Retina (tissue), 1 donor: ENCODE data around the gene CLTC.
"Not testable (repeated sequence)": the region's sequence is repeated elsewhere in the genome, so short reads cannot be mapped to it uniquely, and the experiment has no call there.

ENCODE experiments used
- DNase-seq: peaks from one replicate; pipeline ENCODE4 v3.0.0-alpha.2; 2016

The CLTC gene

DNA sequence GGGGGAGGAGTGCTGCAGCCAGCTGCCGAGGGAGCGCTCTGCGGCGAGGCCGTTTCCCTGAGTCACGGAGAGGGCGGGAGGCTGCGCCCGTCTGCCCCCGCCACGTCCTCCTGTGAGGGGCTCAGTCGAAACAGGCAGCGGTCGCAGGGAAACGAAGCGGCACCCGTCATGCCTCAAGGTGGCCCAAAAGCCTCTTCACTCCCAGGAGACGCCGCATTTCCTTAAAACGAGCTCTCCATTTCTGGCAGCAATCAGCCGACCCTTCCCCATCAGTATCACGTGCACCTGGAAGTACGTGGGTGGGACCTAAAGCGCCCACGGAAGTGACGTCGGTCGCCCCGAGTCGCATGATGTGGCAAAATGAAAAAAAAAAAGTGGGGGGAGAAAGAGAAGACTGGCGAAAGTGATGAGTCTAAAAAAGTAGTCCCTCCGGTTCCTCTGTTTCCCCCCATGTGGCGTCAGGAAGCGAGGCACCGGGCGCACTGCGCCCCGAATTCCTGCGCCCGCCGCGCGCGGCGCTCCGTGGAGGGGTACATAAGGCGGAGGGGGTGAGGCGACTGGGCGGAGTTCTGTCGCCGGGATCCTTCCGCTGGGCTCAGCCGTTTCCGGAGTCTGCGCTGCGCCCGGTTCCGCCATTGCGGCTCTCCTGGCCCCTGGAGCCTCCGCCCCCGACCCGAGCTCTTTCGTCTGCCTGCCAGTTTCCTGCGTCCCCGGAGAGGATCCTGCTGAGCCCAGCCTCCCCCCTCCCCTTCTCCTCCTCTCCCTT lies at the start of gene CLTC:
CLTC (plus strand) TSS at position 598 of the 766 bp plus-strand sequence. CDS start 237 bp downstream, outside the sequence.
- peak; percentile 100 for DNase-seq

DNA sequence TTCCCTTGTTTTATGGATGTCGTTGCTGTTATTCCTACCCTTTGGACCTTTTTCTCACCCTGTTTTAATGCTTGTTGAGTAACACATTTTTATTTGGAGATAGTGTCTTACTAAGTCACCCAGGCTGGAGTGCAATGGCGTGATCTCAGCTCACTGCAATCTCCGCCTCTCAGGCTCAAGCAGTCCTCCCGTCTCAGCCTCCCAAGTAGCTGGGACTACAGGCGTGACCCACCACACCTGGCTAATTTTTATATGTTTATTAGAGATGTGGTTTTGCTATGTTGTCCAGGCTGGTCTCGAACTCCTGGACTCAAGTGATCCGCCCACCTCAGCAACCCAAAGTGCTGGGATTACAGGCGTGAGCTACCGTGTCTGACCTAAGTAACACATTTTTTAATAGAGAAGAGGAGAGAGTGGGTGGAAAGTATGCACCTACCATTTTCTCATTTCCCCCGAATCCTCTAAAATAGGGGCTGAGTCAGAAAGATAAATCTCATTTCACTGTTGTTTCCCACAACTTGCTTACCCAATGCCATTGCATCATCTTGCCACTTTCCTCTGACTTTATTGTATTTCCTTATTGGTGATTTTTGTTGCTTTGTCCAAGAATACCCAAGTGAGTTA lies 47.3 kb upstream of the CLTC start:
- DNase-seq: no peak

- not testable (repeated sequence) for DNase-seq
Observed at GRCh38 chr17:59584168-59584567, 35.5 kb upstream of the CLTC start.

DNA sequence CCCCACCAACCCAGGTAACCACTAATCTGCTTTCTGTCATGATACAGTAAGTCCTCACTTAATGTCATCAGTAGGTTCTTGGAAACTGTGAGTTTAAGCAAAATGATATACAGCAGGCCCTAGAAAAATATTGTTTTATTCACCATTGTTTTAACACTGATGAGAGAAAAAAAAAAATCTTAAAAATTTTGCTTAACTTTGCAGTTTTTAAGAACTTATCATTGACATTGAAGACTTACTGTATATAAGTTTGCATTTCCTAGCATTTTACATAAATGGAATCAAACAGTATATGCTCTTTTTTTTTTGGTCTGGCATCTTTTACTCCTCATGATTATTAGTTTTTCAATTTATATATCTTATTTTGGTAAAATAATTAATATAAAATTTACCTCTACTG lies 19.5 kb upstream of the CLTC start:
- no peak for DNase-seq

DNA sequence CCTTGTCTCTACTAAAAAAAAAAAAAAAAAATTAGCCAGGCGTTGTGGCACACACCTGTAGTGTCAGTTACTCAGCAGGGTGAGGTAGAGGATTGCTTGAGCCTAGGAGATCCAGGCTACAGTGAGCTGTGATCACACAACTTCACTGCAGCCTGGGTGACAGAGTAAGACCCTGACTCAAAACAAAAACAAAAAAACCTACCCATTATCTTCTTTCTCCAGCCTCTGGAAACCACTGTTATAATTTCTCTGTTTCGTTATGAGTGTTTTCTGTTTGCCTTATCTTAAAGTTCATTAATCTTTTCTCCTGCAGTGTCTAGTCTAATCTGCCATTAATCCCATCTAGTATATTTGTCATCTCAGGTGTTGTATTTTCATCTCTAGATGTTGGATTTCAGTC lies 18.6 kb upstream of the CLTC start:
- DNase-seq: no peak

DNA sequence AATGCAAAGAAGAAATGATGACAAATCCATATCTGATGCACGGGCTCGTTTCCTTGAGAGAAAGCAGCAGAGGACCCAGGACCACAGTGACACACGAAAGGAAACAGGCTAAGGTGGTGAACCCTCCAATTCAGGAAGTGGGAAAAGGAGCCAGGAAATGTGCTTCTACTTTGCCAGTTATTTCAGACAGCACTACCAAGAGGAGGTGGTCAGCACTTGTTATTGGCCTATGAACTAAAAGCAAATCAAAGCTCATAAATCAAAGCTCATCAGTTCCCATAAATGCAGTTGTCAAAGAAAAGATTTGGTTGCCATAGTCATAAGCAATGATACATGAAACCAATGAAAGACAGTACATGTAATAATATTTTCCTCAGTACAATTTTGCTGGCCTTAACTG lies 12.6 kb upstream of the CLTC start:
- DNase-seq: no peak

- no peak for DNase-seq
Observed at GRCh38 chr17:59607817-59608403, 11.8 kb upstream of the CLTC start.

DNA sequence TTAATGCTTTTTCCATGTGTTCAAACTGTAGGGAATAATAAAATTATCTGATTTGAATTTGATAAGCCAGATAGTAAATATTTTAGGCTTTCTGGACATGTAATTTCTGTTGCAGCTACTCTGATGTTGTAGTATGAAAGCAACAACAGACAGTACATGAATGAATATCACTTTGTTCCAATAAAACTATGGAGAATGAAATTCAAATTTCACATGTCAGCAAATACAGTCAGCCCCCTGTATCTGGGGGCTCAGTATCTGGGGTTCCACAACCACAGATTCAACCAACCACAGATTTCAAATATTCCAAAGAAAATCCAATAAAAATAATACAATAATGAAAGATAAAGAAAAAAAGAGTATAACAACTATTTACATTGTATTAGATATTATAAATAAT lies 8.2 kb upstream of the CLTC start:
- no peak for DNase-seq

DNA sequence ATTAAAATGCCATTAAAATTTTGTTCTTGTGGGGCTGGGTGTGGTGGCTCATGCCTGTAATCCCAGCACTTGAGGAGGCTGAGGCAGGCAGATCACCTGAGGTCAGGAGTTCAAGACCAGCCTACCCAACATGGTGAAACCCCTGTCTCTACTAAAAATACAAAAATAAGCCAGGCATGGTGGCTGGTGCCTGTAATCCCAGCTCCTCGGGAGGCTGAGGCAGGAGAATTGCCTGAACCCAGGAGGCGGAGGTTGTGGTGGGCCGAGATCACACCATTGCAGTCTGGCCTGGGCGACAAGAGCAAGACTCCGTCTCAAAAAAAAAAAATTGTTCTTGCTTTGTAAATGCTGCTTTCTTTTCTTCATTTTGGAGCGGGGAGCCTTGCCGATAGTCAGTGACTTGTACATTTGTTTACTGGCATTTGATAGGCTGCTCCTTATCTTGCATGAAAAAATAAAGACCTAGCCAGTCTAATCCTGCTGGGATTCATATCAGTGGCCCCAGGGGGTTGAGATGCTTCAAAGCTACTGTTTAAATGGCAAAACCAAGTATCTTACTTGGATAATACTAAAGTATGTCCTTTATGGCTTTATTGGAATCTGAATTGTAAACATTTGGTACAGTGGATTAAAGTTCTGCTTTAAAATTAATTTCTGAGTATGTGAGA lies 3.3 kb upstream of the CLTC start:
- DNase-seq: no peak

GRCh38 chr17:59617156-59617732 lies 2.5 kb upstream of the CLTC start:
- DNase-seq: no peak

DNA sequence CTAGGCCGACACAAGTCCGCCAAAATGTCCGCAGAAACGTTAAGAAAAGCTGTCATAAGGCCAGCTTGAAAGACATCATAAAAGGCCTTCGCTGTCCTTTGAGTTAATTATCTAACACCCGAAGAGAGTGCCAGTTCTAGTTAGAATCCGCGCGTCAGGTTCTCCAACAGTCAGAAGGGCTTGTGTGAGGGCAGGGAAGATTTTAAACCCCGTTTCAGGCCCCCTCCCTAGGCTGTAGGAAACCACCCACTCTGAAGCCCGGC lies 729 bp upstream of the CLTC start:
- DNase-seq: no peak

DNA sequence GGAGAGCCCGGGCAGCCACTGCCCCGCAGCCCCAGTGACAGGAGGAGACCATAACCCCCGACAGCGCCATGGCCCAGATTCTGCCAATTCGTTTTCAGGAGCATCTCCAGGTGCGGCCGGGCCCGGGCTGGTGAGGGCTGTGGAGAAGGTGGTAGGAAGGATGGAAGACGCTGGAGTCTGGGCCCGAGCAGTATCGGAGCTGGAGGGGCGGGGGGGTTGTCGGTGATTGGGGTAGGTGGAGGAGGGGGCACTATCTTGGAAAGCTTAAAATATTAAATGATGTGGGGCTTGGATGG lies 317 bp downstream of the CLTC start:
- DNase-seq: no peak

- peak; percentile 15 for DNase-seq
Observed at GRCh38 chr17:59620518-59621259, 994 bp downstream of the CLTC start.

GRCh38 chr17:59621771-59622170 lies 2.1 kb downstream of the CLTC start:
- no peak for DNase-seq

GRCh38 chr17:59623151-59623550 lies 3.5 kb downstream of the CLTC start:
- DNase-seq: no peak

GRCh38 chr17:59626756-59627155 lies 7.1 kb downstream of the CLTC start:
- no peak for DNase-seq

GRCh38 chr17:59627274-59627673 lies 7.6 kb downstream of the CLTC start:
- no peak for DNase-seq

DNA sequence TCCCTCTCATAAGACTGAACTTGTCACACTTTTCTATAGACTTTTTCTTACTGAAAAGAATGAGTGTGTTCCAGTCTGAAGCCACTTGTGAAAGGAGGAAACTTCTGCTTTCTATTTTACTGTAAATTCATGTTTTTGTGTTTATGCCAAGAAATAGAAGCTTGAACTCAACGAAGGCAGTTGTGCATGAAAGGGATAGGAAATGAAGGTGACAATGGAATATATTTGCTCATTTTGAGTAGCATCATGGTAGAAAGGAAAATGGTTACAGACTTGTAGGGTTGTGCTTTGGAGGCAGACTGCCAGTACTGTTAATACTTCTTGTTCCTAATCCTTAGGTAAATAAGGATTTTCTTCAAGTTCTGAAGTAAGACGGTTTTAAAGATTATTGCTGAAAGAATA lies 8.1 kb downstream of the CLTC start:
- DNase-seq: no peak

GRCh38 chr17:59629174-59629573 lies 9.5 kb downstream of the CLTC start:
- no peak for DNase-seq

DNA sequence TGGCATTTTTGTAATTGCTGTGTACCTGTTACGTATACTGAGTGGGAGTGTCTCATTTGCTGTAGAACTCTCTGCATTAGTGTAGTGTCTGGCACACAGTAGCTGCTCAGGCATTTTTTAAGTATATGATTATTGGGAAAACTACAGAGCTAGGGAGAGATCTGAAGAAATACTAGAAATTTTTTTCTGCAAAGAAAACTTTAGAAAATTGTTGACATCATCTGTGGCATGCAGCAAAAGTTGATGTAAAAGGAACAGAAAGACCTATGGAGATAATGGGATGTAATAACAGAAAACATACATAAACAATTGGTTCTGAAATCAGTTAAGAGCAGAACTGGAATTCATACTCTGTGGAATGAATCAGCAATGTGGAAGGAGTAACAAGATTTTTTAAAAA lies 11.6 kb downstream of the CLTC start:
- no peak for DNase-seq

- DNase-seq: no peak
Observed at GRCh38 chr17:59632398-59632797, 12.7 kb downstream of the CLTC start.

DNA sequence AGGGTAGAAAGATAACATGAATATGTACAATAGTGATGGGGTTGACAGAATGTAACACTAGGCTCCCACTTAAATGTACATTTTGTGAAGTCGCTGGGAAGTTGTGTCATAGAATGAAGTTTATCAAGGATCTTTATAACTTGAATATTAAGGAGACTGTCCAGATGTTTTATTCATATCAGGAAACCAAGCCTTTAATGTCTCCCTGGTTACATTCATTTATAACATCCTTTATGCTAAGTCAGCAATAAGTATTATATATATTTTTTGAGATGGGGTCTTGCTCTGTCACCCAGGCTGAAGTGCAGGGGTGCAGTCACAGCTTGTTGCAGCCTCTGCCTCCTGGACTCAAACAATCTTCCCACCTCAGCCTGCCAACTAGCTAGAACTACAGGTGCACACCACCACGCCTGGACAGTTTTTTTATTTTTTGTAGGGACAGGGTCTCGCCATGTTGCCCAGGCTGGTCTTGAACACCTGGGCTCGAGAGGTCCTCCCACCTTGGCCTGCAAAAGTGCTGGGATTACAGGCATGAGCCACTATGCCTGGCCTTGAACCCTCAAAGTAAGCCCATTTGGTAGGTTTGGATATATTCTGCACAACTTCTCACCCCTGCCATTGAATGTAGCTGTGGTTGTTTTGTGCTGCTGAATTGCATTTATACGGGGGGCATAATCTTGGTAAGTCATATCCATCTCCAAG lies 14.1 kb downstream of the CLTC start:
- DNase-seq: no peak
